Peyer's patch (tissue), 4 donors: ENCODE results near the gene ENOX2.

Experiments
- POLR2A ChIP-seq, 2 donors: fragments of 450-650 bp; IDR thresholded peaks; one replicate each; pipeline ENCODE4 v1.5.1; 2017; ENCODE audit warnings: antibody characterized with exemption in 2 of 2, mild to moderate bottlenecking in 2 of 2, moderate library complexity in 2 of 2
- TF ChIP-seq, protein P1 (sequence below), 6 experiments: fragments of 450-650 bp in 4 of 6; fragments of 200-600 bp in 2 of 6; sonication (generic) in 1 of 6; IDR thresholded peaks; one replicate each; pipeline ENCODE4 v1.5.1; 2017 to 2019; ENCODE audit warnings: antibody characterized with exemption in 6 of 6, mild to moderate bottlenecking in 3 of 6, moderate library complexity in 1 of 6

DNA sequence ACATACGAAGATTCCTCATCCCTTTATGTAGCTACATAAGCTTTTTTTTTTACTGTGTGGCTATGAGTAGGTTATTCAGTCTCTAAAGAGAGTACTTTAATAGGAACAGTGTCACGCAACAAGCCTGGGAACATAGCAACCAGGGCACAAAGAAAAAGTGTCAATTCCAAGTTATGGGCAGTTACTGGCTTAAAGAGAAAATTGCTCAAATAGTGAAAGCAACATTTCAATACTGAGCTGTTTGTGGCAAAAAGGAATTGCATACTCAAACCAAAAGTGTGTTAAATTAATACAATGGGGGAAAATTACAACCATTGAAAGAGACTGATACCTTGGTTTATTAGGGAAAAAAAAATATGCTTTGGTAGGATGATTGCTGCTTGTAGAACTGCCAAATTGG, 41.2 kb upstream of the ENOX2 start:
- TF ChIP-seq, protein P1, sequence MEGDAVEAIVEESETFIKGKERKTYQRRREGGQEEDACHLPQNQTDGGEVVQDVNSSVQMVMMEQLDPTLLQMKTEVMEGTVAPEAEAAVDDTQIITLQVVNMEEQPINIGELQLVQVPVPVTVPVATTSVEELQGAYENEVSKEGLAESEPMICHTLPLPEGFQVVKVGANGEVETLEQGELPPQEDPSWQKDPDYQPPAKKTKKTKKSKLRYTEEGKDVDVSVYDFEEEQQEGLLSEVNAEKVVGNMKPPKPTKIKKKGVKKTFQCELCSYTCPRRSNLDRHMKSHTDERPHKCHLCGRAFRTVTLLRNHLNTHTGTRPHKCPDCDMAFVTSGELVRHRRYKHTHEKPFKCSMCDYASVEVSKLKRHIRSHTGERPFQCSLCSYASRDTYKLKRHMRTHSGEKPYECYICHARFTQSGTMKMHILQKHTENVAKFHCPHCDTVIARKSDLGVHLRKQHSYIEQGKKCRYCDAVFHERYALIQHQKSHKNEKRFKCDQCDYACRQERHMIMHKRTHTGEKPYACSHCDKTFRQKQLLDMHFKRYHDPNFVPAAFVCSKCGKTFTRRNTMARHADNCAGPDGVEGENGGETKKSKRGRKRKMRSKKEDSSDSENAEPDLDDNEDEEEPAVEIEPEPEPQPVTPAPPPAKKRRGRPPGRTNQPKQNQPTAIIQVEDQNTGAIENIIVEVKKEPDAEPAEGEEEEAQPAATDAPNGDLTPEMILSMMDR (IDR thresholded peaks at IDR 0.05) = no peak
- TF ChIP-seq POLR2A (IDR thresholded peaks at IDR 0.05) = no peak
